Measurements from ENCODE around the gene ADGRL4. TPM values are rescaled to one million over a fixed set of nuclear protein-coding genes. Genes with fewer than 3 reads are reported as not detected.

Gene ADGRL4
- total and polyA plus RNA-seq, 9 of the 15 experiments (the other 6 are each of a cell fraction or from before 2014, with no cell fraction given): not detected

DNA sequence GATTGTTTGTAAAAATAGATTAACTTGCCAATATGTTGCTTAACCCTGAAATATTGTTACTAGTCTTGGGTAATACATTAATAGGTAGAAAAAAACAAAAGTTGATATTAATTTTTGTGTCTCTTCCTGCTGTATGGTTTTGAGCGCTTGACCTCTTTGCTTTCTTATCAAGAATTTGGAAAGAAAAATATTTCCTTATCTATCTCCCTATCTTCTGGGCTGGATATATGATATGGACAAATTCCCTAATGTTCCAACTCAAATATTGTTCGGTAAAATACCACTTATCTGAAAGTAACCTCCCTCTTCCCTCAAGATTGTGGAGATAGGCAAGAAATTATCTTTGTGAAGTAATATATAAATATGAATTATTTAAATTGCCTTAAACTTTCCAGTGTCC lies 57.3 kb downstream of the ADGRL4 start:
- intact Hi-C loops (cut with micrococcal nuclease): no loop called here
- no peak for FAIRE-seq
- TF ChIP-seq KLF10 (CRISPR knock-in tag; IDR thresholded peaks at IDR 0.05): no peak
- TF ChIP-seq, protein P1, sequence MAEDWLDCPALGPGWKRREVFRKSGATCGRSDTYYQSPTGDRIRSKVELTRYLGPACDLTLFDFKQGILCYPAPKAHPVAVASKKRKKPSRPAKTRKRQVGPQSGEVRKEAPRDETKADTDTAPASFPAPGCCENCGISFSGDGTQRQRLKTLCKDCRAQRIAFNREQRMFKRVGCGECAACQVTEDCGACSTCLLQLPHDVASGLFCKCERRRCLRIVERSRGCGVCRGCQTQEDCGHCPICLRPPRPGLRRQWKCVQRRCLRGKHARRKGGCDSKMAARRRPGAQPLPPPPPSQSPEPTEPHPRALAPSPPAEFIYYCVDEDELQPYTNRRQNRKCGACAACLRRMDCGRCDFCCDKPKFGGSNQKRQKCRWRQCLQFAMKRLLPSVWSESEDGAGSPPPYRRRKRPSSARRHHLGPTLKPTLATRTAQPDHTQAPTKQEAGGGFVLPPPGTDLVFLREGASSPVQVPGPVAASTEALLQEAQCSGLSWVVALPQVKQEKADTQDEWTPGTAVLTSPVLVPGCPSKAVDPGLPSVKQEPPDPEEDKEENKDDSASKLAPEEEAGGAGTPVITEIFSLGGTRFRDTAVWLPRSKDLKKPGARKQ (CRISPR knock-in tag; IDR thresholded peaks at IDR 0.05): no peak
- TF ChIP-seq NCOA4 (IDR thresholded peaks at IDR 0.05; ENCODE audit: partially characterized antibody): no peak
- TF ChIP-seq HNRNPLL (IDR thresholded peaks at IDR 0.05; ENCODE audit: low read depth, low read length, poor library complexity, severe bottlenecking): no peak
- TF ChIP-seq, protein P2, sequence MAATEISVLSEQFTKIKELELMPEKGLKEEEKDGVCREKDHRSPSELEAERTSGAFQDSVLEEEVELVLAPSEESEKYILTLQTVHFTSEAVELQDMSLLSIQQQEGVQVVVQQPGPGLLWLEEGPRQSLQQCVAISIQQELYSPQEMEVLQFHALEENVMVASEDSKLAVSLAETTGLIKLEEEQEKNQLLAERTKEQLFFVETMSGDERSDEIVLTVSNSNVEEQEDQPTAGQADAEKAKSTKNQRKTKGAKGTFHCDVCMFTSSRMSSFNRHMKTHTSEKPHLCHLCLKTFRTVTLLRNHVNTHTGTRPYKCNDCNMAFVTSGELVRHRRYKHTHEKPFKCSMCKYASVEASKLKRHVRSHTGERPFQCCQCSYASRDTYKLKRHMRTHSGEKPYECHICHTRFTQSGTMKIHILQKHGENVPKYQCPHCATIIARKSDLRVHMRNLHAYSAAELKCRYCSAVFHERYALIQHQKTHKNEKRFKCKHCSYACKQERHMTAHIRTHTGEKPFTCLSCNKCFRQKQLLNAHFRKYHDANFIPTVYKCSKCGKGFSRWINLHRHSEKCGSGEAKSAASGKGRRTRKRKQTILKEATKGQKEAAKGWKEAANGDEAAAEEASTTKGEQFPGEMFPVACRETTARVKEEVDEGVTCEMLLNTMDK (IDR thresholded peaks at IDR 0.05; ENCODE audit: borderline replicate concordance, insufficient read depth, low read depth, low read length, poor library complexity, severe bottlenecking): no peak
- no peak for TF ChIP-seq C11orf30 (IDR thresholded peaks at IDR 0.05; ENCODE audit: low read depth)
- no peak for TF ChIP-seq HDAC8 (tag; IDR thresholded peaks at IDR 0.05)
- no peak for TF ChIP-seq PRMT5 (CRISPR knock-in tag; IDR thresholded peaks at IDR 0.05)
- TF ChIP-seq, protein P3, sequence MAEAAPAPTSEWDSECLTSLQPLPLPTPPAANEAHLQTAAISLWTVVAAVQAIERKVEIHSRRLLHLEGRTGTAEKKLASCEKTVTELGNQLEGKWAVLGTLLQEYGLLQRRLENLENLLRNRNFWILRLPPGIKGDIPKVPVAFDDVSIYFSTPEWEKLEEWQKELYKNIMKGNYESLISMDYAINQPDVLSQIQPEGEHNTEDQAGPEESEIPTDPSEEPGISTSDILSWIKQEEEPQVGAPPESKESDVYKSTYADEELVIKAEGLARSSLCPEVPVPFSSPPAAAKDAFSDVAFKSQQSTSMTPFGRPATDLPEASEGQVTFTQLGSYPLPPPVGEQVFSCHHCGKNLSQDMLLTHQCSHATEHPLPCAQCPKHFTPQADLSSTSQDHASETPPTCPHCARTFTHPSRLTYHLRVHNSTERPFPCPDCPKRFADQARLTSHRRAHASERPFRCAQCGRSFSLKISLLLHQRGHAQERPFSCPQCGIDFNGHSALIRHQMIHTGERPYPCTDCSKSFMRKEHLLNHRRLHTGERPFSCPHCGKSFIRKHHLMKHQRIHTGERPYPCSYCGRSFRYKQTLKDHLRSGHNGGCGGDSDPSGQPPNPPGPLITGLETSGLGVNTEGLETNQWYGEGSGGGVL (CRISPR knock-in tag; IDR thresholded peaks at IDR 0.05): no peak
- TF ChIP-seq, protein P4, sequence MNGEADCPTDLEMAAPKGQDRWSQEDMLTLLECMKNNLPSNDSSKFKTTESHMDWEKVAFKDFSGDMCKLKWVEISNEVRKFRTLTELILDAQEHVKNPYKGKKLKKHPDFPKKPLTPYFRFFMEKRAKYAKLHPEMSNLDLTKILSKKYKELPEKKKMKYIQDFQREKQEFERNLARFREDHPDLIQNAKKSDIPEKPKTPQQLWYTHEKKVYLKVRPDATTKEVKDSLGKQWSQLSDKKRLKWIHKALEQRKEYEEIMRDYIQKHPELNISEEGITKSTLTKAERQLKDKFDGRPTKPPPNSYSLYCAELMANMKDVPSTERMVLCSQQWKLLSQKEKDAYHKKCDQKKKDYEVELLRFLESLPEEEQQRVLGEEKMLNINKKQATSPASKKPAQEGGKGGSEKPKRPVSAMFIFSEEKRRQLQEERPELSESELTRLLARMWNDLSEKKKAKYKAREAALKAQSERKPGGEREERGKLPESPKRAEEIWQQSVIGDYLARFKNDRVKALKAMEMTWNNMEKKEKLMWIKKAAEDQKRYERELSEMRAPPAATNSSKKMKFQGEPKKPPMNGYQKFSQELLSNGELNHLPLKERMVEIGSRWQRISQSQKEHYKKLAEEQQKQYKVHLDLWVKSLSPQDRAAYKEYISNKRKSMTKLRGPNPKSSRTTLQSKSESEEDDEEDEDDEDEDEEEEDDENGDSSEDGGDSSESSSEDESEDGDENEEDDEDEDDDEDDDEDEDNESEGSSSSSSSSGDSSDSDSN (IDR thresholded peaks at IDR 0.05; ENCODE audit: borderline replicate concordance in 1 of 2, low read depth in 2 of 2, low read length in 2 of 2): no peak
- no peak for TF ChIP-seq POLR2AphosphoS2 (IDR thresholded peaks at IDR 0.05; ENCODE audit: low read length)
- TF ChIP-seq CEBPB (tag; IDR thresholded peaks at IDR 0.05): no peak
- no peak for TF ChIP-seq MYC (IDR thresholded peaks at IDR 0.05; ENCODE audit: low read depth, low read length)
- no peak for TF ChIP-seq MYC (CRISPR knock-in tag; IDR thresholded peaks at IDR 0.05; ENCODE audit: borderline replicate concordance, low read depth)

More for the DNA sequence above, 57.3 kb downstream of the ADGRL4 start:
- no peak overlapping the region for H3K27ac ChIP-seq (ENCODE audit: extremely low read depth, low read depth, low read length)
- in situ Hi-C loops (cut with MboI): no loop called here
- WGBS (ENCODE audit: insufficient coverage, low coverage, missing lambda C conversion rate): 0% methylated on average over 2 of the region's 2 CpGs
- H3K4me3 ChIP-seq: no peak overlapping the region
- BruUV-seq (replicated peaks): no TSS peak
- H3K4me2 ChIP-seq (ENCODE audit: insufficient read depth, low read length): no peak overlapping the region
- H2AFZ ChIP-seq (ENCODE audit: low read depth, low read length): no peak overlapping the region
- no peaks in the 10 kb centered on the region for H3K9me1 ChIP-seq (ENCODE audit: control insufficient read depth, insufficient read depth, low read length)
- H3K36me3 ChIP-seq (ENCODE audit: control insufficient read depth, insufficient read depth, low read length): no peaks in the 10 kb centered on the region
- H3K9ac ChIP-seq (ENCODE audit: insufficient read depth in 1 of 2, low read depth in 2 of 2, low read length in 2 of 2): no peak overlapping the region
- CTCF ChIA-PET (ENCODE audit: low intra/inter-chr PET ratio): no interaction called here
- POLR2A ChIA-PET: no interaction called here
- H4K20me1 ChIP-seq (replicated peaks; ENCODE audit: control insufficient read depth, insufficient read depth, low read length): no peaks in the 10 kb centered on the region
- no peaks in the 10 kb centered on the region for H3K79me2 ChIP-seq (ENCODE audit: control insufficient read depth, insufficient read depth, low read length)
- ATAC-seq (no peak), DNase-seq (ENCODE audit: extremely low read depth in 1 of 4, low spot score in 3 of 4) (no peak)
- no peaks in the 10 kb centered on the region for H3K27me3 ChIP-seq (ENCODE audit: control insufficient read depth in 2 of 2, insufficient read depth in 2 of 2, low read length in 2 of 2)
- no peaks in the 10 kb centered on the region for H3K9me3 ChIP-seq (replicated peaks; ENCODE audit: control insufficient read depth, insufficient read depth, low read depth, low read length)
- no peaks in the 10 kb centered on the region for H3K4me1 ChIP-seq (replicated peaks in 1 of 2; ENCODE audit: control insufficient read depth in 2 of 2, insufficient read depth in 2 of 2, low read length in 2 of 2)
